ENCODE results near the gene MBOAT7. TPM values are rescaled to one million over a fixed set of nuclear protein-coding genes. Genes with fewer than 3 reads are reported as not detected.
A peak's percentile ranks its signal among the peaks of the same experiment; 100 is the strongest.
"Not testable (repeated sequence)": the region's sequence is repeated elsewhere in the genome, so short reads cannot be mapped to it uniquely, and the experiment has no call there.

MBOAT7 gene
- total RNA-seq, 2 donors from 2014 or later = 56.8 to 97.2 TPM

GRCh38 chr19:54197121-54197520, 7.7 kb upstream of the MBOAT7 start:
- no peak overlapping the region for H3K27ac Mint-ChIP-seq
- H3K9me3 Mint-ChIP-seq = no peaks in the 10 kb centered on the region
- no peak for DNase-seq (ENCODE audit: low spot score in 2 of 2)
- no peak for ATAC-seq
- peaks cover 16 to 17% of the 10 kb centered on the region in 2 donors for H3K36me3 Mint-ChIP-seq

- no peaks in the 10 kb centered on the region for H3K9me3 Mint-ChIP-seq
Measured at GRCh38 chr19:54196536-54196935, 7.2 kb upstream of the MBOAT7 start.

GRCh38 chr19:54194463-54194862, 5.1 kb upstream of the MBOAT7 start:
- ATAC-seq; DNase-seq (ENCODE audit: low spot score in 2 of 2); H3K36me3 Mint-ChIP-seq; H3K9me3 Mint-ChIP-seq; H3K27ac Mint-ChIP-seq: not testable (repeated sequence)

More at GRCh38 chr19:54196536-54196935, 7.2 kb upstream of the MBOAT7 start:
- DNase-seq (ENCODE audit: low spot score in 2 of 2) (no peak), ATAC-seq (no peak)
- Mint-ChIP-seq H3K27ac (no peak overlapping the region), H3K36me3 (peaks cover 11% of the 10 kb centered on the region in 2 donors)

GRCh38 chr19:54193011-54193410, 3.6 kb upstream of the MBOAT7 start:
- ATAC-seq (no peak), DNase-seq (ENCODE audit: low spot score in 2 of 2) (no peak)
- H3K9me3 Mint-ChIP-seq = no peaks in the 10 kb centered on the region
- H3K36me3 Mint-ChIP-seq = peaks cover 0 to 6% of the 10 kb centered on the region in 2 donors
- no peak overlapping the region for H3K27ac Mint-ChIP-seq

GRCh38 chr19:54191811-54192453, 2.6 kb upstream of the MBOAT7 start:
- no peak for ATAC-seq
- Mint-ChIP-seq H3K36me3 (peaks cover 4 to 15% of the 10 kb centered on the region in 2 donors), H3K9me3 (no peaks in the 10 kb centered on the region)

GRCh38 chr19:54191011-54191810, 1.8 kb upstream of the MBOAT7 start, which contains the start of gene TSEN34:
Gene TSEN34 (plus strand): TSS chr19:54191308. CDS start chr19:54191365, 57 bp downstream.
- peak; percentile 13 to 36 for ATAC-seq
- DNase-seq (ENCODE audit: low spot score in 2 of 2) = peak; percentile 90 to 92
- Mint-ChIP-seq H3K27ac (peak within 1 kb of the TSS; percentile 95 to 100), H3K36me3 (peaks cover 11 to 18% of the 10 kb centered on the region in 2 donors), H3K9me3 (no peaks in the 10 kb centered on the region)

More at GRCh38 chr19:54191811-54192453, 2.6 kb upstream of the MBOAT7 start:
- no peak for DNase-seq (ENCODE audit: low spot score in 2 of 2)
- peak overlapping the region; percentile 95 to 98 for H3K27ac Mint-ChIP-seq

GRCh38 chr19:54190503-54191010, 1.2 kb upstream of the MBOAT7 start:
- DNase-seq (ENCODE audit: low spot score in 2 of 2) (peak; percentile 99 to 100), ATAC-seq (peak; percentile 65 to 70)
- H3K36me3 Mint-ChIP-seq = peaks cover 11 to 18% of the 10 kb centered on the region in 2 donors
- peak overlapping the region; percentile 95 to 100 for H3K27ac Mint-ChIP-seq
- H3K9me3 Mint-ChIP-seq = no peaks in the 10 kb centered on the region

- peak; percentile 65 to 69 for ATAC-seq
- Mint-ChIP-seq H3K36me3 (peaks cover 11 to 18% of the 10 kb centered on the region in 2 donors), H3K27ac (peak overlapping the region; percentile 95 to 100), H3K9me3 (no peaks in the 10 kb centered on the region)
- peak; percentile 99 to 100 for DNase-seq (ENCODE audit: low spot score in 2 of 2)
Measured at GRCh38 chr19:54189735-54190502, 539 bp upstream of the MBOAT7 start.

- DNase-seq (ENCODE audit: low spot score in 2 of 2) (peak in 1 of 2 donors; percentile 76), ATAC-seq (no peak)
- Mint-ChIP-seq H3K27ac (peak overlapping the region; percentile 95 to 97), H3K36me3 (peaks cover 11 to 18% of the 10 kb centered on the region in 2 donors), H3K9me3 (no peaks in the 10 kb centered on the region)
Measured at GRCh38 chr19:54188215-54188871, 1.0 kb downstream of the MBOAT7 start.

- ATAC-seq = no peak
- DNase-seq (ENCODE audit: low spot score in 2 of 2) = no peak
- Mint-ChIP-seq H3K27ac (peak overlapping the region; percentile 17 to 95), H3K9me3 (no peaks in the 10 kb centered on the region), H3K36me3 (peaks cover 11 to 18% of the 10 kb centered on the region in 2 donors)
Measured at GRCh38 chr19:54186934-54187381, 2.4 kb downstream of the MBOAT7 start.

- ATAC-seq (no peak), DNase-seq (ENCODE audit: low spot score in 2 of 2) (no peak)
- H3K36me3 Mint-ChIP-seq = peaks cover 11 to 18% of the 10 kb centered on the region in 2 donors
- H3K27ac Mint-ChIP-seq = peak overlapping the region in 1 of 2 donors; percentile 95
- no peaks in the 10 kb centered on the region for H3K9me3 Mint-ChIP-seq
Measured at GRCh38 chr19:54186351-54186750, 3.0 kb downstream of the MBOAT7 start.

- DNase-seq (ENCODE audit: low spot score in 2 of 2) (no peak), ATAC-seq (no peak)
- Mint-ChIP-seq H3K9me3 (no peaks in the 10 kb centered on the region), H3K27ac (no peak overlapping the region), H3K36me3 (peaks cover 12 to 16% of the 10 kb centered on the region in 2 donors)
Measured at GRCh38 chr19:54183431-54183830, 5.9 kb downstream of the MBOAT7 start.

- not testable (repeated sequence) for ATAC-seq; DNase-seq (ENCODE audit: low spot score in 2 of 2); H3K9me3 Mint-ChIP-seq; H3K27ac Mint-ChIP-seq
- H3K36me3 Mint-ChIP-seq = peaks cover 9 to 12% of the 10 kb centered on the region in 2 donors
Measured at GRCh38 chr19:54181894-54182293, 7.5 kb downstream of the MBOAT7 start.

- Mint-ChIP-seq H3K36me3 (peaks cover 6 to 7% of the 10 kb centered on the region in 2 donors), H3K27ac (no peak overlapping the region), H3K9me3 (no peaks in the 10 kb centered on the region)
- DNase-seq (ENCODE audit: low spot score in 2 of 2) = no peak
- ATAC-seq = no peak
Measured at GRCh38 chr19:54180691-54181091, 8.7 kb downstream of the MBOAT7 start.

- DNase-seq (ENCODE audit: low spot score in 2 of 2) (no peak), ATAC-seq (no peak)
- peaks cover 6 to 7% of the 10 kb centered on the region in 2 donors for H3K36me3 Mint-ChIP-seq
- H3K27ac Mint-ChIP-seq = peak overlapping the region in 1 of 2 donors; percentile 44
- H3K9me3 Mint-ChIP-seq = no peaks in the 10 kb centered on the region
Measured at GRCh38 chr19:54179921-54180461, 9.4 kb downstream of the MBOAT7 start.

Data from activated naive CD4-positive, alpha-beta T cell treated with anti-CD3 and anti-CD28 coated beads, Interleukin-2, amount 50 U/mL, for 72 hours (primary cell).